Measurements from ENCODE around the gene FOXL1. TPM values are rescaled to one million over a fixed set of nuclear protein-coding genes. Genes with fewer than 3 reads are reported as not detected.

FOXL1 gene
- polyA plus RNA-seq, 1 donor = 0.26 TPM

DNA sequence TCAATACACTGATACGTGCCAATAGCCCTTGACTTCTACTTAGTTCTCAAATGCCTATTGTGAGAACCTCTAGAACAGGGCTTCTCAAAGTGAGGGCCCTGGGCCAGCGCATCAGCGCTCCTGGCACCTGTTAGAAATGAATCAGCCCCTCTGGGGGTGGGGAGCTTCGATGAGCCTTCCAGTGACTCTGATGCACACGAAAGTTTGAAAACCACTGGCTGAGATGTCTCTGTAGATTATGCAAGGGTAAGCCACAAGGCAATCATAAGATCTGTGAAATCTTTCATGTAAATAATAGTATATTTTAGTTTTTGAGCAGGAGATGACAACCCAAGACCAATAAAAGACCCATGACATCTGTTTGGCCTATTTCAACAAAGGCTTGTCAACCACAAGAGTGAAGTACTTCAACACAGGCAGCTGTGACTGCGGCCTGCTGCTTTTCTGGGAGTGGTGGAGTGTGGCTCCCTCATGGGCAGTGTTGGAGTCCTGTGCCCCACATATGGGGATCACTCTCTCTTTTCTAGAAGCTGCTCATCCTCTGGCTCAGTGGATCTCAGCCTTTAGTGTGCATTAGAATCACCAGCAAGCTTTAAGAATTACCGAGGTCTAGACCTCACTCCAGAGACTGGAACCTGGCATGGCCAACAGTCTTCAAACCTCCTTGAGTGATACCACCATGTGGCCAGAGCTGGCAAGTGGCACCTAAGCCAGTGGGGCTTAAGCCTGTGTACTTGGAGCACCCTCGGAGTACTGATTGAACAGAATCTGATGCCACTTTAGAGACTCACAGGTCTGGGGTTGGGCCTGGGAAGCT is 29.1 kb upstream of the FOXL1 start:
- no peak for DNase-seq

GRCh38 chr16:86549893-86550190 is 28.5 kb upstream of the FOXL1 start:
- no peak for DNase-seq

DNA sequence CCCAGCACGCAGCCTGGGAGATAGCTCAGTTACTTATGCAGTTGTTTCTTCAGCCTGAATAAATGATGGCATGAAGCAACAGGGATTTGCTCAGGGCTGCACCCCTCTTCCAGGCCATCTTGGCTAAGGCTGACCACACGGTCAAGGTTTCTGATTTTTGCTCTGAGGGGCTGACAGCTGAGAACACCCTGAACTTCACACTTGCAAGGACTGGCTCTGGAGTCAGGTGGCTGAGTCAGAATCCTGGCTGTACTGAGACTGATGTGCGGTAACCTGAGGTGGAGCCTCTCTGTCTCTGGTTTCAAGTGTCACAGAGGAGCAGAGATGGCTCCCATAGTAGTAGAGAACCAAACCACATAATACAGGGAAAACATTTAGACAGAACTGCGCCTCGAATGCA is 28.1 kb upstream of the FOXL1 start:
- no peak for DNase-seq

GRCh38 chr16:86553356-86553755 is 25.0 kb upstream of the FOXL1 start:
- no peak for DNase-seq

GRCh38 chr16:86554599-86554916 is 23.8 kb upstream of the FOXL1 start:
- no peak for DNase-seq

- DNase-seq = peak; percentile 98
Observed at GRCh38 chr16:86554917-86555703, 23.2 kb upstream of the FOXL1 start, which contains the start of gene MTHFSD. Gene MTHFSD, minus strand, starts transcription at chr16:86555235. Its CDS starts 51 bp downstream, at chr16:86555184.

DNA sequence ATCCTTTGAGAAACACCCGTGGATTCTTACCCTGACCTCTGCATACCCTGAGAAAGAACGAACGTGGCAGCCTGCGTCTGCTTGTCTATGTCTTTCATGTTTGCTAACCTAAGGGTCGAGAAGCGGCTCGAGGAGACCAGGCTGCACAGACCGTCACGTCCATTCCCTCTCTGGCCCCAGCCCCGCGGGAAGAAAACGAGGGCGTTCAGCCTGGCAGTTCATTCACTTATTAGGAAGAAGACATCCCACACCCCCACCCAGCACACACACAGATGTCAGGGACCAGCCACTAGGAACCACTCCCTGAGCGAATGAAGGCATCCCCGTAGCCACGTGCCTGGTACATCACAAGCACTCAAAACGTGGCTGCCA is 22.7 kb upstream of the FOXL1 start:
- DNase-seq = no peak

DNA sequence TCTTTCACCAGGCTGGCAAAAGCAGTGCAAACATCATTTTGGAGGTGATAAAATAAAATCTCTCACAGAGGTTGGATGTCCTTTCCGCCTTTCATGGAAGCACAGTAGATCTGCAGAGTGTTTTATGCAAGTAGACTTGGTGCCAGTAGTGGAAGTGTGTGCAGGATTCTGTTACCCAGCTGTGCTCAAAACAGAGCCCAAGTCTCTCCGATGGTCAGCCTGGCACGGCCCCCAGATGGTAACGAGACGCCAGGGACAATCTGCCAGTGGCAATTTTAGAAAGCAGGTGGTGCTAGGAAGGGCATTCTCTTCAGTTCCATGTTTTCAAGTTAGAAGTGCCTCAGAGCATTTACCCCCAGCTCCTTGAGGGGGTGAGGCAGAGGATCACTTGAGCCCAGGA is 21.8 kb upstream of the FOXL1 start:
- DNase-seq = no peak

- no peak for DNase-seq
Observed at GRCh38 chr16:86557587-86557986, 20.8 kb upstream of the FOXL1 start.

GRCh38 chr16:86558355-86559193 is 19.8 kb upstream of the FOXL1 start:
- DNase-seq = no peak

DNA sequence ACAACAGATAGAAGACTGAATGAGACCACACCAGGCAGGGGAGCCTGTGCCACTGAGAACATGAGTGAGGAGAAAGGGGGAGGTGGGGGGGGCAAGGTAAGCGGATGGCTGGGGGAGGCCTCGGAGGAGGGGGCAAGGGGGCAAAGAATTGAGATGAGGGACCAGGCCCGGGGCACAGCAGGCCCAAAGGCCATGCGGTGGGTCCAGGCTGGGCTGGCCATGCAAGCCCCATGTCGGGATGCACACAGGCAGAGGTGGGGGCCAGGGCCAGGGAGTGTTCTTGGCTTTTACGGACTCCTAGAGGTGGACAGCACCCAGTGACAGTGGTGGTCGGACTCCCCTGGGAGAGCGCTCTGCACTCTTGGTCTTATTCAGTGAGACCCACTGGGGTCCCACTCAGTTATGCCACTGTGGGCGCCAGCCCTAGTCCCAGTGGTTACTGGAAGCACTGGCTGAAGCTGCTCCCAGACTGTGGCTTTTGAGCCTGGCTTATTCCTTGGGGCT is 18.5 kb upstream of the FOXL1 start:
- no peak for DNase-seq

DNA sequence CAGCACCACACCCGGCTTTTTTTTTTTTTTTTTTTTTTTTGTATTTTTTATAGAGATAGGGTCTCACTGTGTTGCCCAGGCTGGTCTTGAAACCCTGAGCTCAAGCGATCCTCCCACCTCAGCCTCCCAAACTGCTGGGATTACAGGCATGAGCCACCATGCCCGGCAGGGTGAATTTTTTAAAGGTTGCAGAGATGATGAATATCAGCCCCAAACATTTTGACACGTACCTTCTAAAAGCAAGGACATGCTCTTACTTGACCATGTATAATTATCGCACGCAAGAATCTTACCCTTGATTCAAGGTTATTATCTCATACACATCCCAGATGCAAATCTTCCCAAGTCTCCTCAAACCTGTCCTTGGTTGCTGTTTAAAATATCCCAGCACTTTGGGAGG is 16.0 kb upstream of the FOXL1 start:
- DNase-seq = no peak

DNA sequence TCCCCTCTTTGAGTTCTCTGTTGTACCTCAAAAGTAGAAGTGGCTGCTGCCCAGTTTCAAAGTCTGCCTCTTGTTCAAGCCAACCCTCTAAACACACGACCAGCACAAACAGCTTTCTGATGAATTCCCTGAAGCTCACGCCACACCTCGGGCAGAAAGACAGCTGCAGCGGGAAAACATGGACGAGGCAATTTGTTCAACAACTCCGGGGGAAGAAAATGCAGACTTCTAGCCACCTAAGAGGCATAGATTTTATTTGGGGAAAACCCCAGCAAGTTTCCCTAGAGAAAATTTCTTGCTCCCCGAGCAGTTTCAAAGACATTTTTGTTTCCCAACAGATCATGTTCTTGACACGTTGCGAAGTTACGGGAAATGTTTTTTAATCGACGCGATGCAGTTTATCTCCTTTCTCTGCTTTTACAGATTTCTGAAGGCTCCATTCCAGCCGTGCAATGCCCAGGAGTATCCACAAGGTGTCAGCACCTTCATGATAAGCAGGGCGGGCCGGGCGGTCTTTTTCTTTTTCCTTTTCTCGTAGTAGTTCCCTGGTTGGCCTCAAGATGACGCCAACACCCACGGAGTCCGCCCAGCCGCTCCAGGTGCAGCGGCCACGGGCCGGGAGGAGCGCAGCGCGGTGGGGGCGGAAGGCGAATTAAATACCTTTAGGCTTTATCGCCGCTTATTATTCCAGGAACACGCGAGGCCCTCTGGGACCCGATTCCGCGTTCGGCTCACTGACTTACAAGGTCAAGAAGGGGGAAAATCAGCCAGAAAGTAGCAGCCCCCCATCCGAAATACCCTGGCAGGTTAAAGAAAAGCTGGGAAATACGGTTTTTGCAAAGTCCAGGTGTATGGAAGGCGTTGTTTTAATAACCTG is 14.6 kb upstream of the FOXL1 start:
- DNase-seq = peak; percentile 88

GRCh38 chr16:86565181-86565631 is 13.1 kb upstream of the FOXL1 start:
- DNase-seq = no peak

DNA sequence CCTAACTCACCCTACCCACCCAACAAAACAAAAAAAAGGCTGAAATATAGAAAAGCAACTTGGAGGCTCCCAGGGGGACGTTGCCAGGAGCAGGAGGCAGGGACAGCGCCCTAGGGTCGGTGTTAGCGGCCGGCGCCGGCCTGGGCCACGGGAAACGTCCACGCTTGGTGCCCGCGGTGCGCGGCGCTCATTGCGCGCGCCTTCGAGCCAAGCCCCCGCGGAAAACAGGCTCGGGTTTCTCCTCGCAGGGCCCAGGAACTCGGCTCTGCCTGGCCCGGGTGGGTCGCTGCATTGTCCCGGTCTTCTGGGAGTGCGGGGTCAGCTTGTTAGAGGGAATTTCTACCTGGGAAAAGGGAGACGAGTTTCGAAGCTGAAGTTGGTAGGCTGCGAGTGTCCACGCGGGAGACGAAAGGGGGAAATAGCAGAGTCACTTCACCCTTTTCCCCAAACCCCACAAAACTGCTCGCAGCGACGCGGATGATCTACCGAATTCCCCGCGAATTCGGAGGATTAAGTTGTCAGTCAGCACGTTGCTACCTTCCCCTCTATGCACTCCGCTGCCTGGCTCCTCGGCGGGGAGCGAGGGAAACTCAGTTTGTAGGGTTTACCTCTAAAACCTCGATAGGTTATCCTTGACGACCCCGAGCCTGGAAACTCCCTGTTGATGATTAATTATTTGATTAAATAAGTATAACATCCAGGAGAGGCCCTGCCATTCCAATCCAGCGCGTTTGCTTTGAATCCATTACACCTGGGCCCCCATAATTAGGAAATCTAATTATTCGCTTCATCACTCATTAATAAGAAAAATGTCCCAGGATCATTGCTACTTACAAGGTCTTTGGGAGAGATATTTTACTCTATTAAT is 12.5 kb upstream of the FOXL1 start:
- DNase-seq = no peak

GRCh38 chr16:86566601-86566965 is 11.8 kb upstream of the FOXL1 start, which contains the start of gene FOXC2:
Gene FOXC2, plus strand, starts transcription at chr16:86566829. Its CDS starts 507 bp downstream, at chr16:86567336.
- peak; percentile 86 for DNase-seq

- DNase-seq = no peak
Observed at GRCh38 chr16:86566966-86567700, 11.2 kb upstream of the FOXL1 start.

- no peak for DNase-seq
Observed at GRCh38 chr16:86567701-86568581, 10.4 kb upstream of the FOXL1 start.

Data from hindlimb muscle (tissue), 1 donor.